Hippocampal formation (tissue), 2 donors: ENCODE measurements around the gene RNF144A.

Experiments used
- DNase-seq, 2 donors: peaks; one replicate each; lab custom pipeline; 2025; lab: John Stamatoyannopoulos, UW

The RNF144A gene

GRCh38 chr2:7007846-7008741 is 90.9 kb downstream of the RNF144A start:
- peak; percentile 85 to 94 for DNase-seq

DNA sequence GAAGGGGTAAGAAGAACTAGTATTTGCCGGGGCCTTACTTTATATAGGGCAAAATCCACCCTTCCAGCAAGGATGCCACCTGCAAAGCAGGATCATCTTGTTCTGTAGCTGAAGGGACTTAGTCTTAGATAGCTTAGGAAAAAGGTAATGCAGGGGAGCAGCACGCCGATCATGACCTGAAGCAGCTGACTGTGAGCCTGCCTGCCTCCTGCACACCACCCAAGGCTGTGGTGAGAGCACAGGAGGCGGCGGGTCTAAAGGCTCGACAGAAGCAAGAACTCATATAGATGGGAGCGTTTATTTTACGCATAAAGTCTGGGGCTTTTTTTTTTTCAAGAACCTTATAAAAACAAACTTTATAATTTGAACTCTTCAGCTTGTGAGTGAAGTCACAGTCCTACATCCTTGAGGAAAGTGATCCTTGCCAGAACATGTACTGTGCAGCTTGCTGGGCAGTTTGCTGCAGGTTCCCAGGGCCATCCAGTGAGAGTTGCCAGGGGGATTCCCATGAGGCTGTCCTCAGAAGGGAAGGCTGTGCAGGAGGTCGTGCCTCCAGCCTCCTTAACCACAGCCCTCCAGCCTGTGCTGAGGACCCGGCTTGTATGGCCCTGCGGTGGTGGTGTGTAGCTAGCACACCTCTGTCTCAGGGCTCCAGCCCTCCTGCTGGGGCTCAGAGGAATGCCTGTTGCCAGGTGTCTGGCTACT is 92.1 kb downstream of the RNF144A start:
- no peak for DNase-seq

- DNase-seq: no peak
Measured at GRCh38 chr2:7010391-7011054, 93.3 kb downstream of the RNF144A start.

GRCh38 chr2:7011356-7012083 is 94.3 kb downstream of the RNF144A start:
- no peak for DNase-seq

DNA sequence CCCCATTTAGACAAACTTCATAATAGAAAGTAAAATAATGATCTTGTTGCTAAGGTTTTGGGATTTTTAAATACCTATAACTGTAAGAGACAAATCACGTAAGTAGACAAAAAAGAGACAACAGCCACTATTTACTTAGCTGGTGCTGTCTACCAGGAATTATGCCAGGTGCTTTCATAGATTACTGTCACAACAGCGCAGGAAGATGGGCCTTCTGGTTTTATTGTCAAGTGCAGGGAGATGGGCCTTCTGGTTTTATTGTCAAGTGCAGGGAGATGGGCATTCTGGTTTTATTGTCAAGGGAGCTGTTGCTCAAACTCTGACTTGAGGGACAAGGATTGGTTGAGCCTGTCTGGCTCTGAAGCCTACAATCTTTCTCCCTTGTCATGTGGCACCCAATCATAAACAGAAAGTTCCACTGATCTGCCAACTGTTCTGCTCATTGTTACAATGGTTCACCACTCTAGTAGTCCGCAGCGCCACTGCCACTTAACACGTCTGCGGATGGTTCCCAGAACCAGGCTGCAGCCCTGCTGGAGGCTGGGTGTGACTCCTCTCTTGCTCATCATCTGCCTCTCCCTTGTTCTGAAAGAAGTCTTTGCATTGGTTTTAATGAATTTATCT is 95.0 kb downstream of the RNF144A start:
- peak; percentile 42 to 72 for DNase-seq

DNA sequence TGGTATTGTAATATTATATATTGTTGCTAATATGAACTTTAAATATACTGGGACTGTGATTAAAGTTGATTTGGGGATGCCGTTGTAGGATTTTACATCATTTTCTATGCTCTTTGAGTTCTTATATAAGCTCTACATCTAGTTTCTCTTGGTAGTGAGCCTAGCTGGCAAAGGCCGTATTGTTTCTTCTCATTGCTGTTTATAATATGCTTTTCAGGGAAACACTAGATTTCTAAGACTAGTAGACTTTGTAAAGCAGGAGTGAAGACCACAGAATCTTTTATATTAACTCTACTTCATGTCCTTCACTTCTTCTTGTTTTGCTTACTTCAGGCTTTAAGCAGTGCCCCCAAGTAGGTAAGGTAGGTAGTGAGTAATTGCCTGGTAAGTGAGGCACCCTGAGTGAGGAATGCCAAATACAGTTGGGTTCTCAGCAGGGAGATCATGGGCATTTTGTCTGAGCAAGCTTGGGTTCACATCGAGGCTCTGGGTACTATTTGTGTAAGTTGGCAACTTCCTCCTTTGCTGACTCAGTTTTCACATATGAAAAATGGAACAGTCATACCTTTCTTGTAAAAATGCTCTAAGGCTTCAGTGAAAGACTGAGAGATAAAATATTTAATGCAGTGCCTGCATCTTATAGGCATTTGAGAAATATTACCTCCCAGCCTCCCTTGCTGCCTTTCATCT is 96.4 kb downstream of the RNF144A start:
- DNase-seq: no peak

- DNase-seq: peak in 1 of 2 donors; percentile 67
Measured at GRCh38 chr2:7014174-7014640, 97.0 kb downstream of the RNF144A start.

GRCh38 chr2:7015007-7015950 is 98.1 kb downstream of the RNF144A start:
- no peak for DNase-seq

DNA sequence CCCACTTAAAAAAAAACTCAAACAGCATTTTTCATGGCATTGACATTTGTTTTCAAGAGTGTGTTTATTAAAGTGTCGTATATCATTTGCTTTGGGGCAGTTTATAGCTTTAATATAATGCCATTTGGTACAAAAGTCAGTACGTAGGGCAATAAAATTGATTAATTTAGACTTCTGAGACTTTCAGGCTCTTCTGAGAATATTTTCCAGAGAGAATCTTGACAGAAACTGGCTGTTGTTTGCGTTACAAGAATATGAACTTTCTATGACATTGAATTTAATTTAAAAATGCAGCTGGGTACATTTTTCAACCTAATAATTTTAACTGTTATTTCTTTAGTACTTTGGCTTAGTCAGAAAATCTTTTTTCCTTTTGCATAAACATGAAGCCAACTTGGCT is 98.9 kb downstream of the RNF144A start:
- no peak for DNase-seq

GRCh38 chr2:7016601-7017211 is 99.5 kb downstream of the RNF144A start:
- no peak for DNase-seq

- no peak for DNase-seq
Measured at GRCh38 chr2:7017671-7018281, 100.6 kb downstream of the RNF144A start.

GRCh38 chr2:7018282-7018701 is 101.1 kb downstream of the RNF144A start:
- no peak for DNase-seq

DNA sequence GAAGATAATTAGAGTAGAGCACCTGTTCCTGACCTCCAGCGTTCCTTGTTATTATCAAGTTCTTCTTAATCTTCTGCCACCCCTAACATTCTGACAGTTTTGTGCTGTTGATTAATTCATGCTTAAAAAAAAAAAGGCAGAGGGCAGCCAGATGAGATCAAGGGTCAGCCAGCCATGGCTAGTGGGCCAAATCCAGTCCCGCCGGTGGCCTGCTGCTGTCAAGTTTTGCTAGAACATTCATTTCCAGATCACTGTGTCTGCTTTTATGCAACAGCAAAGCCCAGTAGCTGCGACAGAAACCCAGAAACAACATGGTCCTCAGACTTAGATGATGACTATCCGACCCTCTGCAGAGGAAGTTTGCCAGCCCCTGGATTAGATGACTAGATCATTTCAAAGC is 101.6 kb downstream of the RNF144A start:
- no peak for DNase-seq

GRCh38 chr2:7019191-7019590 is 102.0 kb downstream of the RNF144A start:
- no peak for DNase-seq

GRCh38 chr2:7020059-7020458 is 102.8 kb downstream of the RNF144A start:
- no peak for DNase-seq

GRCh38 chr2:7020468-7020867 is 103.3 kb downstream of the RNF144A start:
- no peak for DNase-seq

- DNase-seq: no peak
Measured at GRCh38 chr2:7020939-7021470, 103.8 kb downstream of the RNF144A start.
